GM18907 (cell line): ENCODE measurements around the gene HIC2.
"Not testable (repeated sequence)": the region's sequence is repeated elsewhere in the genome, so short reads cannot be mapped to it uniquely, and the experiment has no call there.

Experiments
- ATAC-seq: cut with Tn5 transposase; IDR thresholded peaks from one replicate; pipeline ENCODE4 v1.9.1; 2021; ENCODE audit warnings: mild to moderate bottlenecking, moderate library complexity; ENCODE audit not compliant: unreplicated experiment

The HIC2 gene

DNA sequence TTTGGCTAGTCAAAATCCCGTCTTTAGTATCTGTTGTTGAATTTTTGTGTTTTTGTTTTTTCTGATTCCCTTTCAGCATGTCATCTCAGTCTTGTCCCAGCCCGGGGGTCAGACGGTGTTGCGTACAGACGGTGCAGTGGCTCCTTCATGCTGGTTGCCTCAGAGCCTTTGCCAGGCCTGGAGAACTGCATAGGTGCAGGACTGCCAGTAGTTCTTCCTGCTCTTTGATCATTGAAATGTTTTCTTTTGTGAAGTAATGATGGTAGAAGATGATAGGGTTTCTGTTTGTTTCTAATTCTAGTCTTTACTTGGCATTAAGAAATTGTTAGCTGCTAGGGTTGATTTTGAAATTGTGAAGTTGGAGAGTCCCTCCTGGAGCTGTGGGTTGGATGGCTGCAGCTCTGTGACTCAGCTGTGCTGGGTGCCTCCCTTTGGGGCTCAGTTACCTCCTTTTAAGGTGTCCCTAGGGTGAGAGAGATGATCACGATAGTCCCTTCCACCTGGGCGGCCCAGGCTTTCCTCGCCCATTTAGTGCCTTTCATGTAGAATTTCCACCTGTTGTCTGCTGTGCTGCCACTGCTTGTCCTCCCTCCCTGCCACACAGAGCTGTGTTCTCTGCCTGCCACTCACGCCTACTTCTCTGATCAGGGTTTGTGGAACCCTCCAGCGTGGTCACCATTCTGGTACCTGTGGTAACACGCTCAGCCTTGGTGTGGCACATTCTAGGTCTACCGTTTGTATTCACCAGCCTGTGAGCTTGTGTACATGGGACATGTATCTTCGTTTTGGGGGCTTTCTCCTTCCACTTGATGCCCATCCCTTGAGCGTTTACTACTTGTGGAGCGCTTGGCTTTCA is 17.4 kb downstream of the HIC2 start:
- not testable (repeated sequence) for ATAC-seq

DNA sequence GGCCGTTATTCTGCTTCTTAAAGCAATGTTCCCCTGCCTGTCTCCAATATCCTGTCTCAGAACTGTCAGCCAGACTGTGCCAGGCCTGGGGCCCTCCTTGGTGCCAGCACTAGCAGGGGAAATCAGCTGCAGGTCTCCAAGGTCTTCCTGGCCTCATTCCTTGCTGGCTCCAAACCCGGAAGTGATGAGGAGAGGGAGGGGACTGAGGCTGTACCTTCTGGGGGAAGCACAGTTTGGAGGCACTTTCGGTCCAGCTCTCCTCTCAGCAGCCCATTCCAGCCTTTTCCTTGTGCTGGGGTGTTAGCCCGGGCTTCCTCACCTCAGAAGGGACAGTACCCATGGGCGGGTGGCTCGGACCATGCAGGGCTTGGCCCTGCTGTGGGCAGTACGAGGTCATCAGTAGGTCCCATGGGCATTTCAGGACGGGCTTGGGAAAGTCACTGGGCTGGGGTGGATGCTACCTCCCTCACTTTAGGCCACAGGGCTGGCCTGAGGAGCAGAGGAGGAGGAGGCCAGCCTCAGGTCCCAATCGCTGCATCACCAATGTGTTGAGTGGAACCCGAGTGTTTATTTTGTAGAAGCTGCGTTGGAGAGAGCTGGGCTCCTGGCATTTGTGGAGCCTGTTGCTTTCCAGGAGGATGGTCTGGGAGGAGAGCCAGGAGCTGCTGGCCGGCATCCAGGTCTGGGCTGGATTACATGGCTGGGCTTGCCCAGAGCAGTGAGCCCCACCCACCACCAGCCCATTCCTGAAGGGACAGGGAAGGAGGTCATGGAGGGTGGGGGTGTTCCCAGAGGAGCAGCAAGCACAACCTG is 19.0 kb downstream of the HIC2 start:
- not testable (repeated sequence) for ATAC-seq

DNA sequence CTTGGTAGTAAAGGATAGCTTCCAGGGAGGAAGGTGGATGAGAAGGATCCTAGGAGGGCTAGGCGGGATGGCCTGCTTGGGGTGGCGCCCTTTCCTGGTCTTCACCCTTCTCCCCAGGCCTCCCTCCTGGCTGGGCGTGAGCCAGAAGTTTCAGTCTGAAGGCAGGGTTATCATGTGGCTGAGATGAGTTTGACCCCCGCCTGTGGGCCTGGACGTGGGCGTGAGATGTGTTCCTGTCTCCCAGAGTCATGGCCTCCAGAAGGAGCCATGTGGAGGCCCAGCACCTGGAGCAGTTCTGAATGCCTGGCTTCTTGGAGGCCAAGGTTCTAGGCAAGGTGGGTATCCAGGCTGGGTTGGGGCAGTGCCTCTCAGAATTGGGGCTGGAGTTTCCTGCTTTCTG is 20.8 kb downstream of the HIC2 start:
- not testable (repeated sequence) for ATAC-seq

DNA sequence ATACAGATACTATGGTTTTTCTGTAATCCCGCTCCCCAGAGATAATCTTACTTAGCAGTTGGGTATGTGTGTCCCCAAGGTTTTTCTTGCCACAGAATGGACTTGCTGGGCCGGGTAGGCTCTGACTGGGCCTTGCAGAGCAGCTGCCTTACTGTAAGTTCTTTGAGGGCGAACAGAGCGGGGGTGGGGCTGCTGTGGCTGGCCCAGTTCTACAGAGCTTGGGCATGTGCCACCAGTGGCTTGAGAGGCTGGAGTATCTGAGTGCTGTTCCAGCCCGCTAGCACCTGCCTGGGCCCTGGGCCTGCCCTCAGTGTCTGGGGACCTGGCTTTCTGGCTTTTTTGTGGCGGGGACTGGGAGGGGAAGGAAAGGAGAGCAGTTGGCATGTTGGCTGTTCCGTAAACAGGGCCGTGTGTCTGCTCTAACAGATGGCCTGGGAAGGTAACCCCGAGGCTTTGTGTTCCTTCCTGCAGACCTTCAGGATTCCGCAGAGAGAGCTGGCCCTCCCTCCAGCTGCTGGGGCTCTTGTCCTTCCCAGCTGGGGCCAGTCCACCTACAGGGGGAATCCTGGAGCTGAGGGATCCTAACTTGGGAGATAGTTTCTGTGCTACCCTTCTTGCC is 23.0 kb downstream of the HIC2 start:
- ATAC-seq: not testable (repeated sequence)

DNA sequence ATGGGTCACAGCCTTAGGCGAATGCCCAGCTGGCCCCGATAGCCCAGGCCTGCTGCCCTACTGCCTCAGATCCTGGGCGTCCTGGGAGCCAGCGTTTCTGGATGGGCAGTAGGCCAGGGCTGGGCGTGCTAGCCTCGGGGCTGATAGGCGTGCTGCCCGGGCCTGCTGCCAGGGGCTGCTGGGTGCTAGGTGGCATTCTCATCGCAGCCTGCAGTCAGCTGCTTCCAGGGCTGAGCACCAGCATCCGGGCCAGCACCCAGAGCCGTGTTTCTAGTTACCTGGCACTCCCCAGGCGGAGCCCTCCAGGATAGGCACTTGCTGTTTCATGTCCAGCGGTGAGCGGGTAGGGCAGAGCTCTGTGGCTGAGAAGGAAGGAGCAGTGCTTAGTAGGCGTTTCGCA is 23.5 kb downstream of the HIC2 start:
- ATAC-seq: not testable (repeated sequence)

DNA sequence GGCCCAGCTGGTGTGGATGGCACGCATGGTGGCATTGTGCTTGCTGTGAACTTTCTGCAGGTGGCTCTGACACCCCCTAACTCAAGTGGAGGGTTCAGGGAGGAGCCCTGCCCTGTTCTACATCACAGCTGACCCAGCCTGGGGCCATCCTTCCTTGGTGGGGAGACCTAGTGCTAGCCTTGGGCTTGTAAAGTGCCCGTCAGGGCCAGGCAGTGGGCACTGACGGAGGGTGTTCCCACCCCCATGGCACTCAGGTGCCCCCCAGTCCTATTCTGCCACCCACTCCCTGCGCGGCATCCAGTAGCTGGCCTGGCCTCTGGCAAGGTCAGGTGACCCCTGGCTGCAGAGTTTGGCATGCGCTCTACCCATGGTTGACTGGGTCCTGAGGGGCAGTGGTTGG is 24.0 kb downstream of the HIC2 start:
- not testable (repeated sequence) for ATAC-seq

DNA sequence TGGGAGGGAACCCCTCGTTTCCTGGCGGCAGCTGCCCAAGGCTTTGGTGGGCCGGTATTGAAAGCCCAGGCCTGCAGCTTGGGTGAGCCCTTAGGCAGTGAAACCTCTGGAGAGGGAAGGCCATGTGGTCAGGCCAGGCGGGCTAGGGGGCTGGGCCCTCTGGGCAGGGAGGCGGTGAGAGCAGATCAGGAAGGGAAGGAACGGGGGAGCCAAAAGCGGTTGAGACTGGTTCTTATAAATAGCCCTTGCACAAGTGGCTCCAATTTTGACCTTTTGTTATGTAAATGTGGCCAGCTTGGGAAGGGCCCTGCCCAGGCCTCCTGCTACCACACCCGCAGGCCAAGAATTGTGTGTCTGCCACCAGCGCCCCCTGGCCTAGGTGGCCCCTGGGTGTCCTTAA is 25.0 kb downstream of the HIC2 start:
- ATAC-seq: not testable (repeated sequence)

DNA sequence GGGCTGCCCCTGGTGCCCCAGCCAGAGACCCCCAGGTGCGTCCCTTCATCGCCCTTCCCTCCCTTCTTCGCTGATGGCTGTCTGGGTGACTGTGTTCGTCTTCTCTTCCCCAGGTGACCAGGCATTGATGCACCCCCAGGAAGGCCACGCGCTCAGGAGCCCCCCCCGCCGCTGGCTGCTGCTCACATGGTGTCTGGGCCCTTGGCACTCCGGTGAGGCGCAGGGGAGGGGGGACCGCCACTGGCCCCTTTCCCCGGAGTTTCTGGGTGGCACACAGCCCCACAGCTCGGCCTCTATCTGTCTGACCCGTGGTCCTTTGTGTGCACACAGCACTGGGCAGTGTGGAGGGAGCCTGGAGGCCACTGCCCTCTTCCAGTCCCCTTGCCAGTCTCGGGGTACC is 25.5 kb downstream of the HIC2 start:
- ATAC-seq: not testable (repeated sequence)

DNA sequence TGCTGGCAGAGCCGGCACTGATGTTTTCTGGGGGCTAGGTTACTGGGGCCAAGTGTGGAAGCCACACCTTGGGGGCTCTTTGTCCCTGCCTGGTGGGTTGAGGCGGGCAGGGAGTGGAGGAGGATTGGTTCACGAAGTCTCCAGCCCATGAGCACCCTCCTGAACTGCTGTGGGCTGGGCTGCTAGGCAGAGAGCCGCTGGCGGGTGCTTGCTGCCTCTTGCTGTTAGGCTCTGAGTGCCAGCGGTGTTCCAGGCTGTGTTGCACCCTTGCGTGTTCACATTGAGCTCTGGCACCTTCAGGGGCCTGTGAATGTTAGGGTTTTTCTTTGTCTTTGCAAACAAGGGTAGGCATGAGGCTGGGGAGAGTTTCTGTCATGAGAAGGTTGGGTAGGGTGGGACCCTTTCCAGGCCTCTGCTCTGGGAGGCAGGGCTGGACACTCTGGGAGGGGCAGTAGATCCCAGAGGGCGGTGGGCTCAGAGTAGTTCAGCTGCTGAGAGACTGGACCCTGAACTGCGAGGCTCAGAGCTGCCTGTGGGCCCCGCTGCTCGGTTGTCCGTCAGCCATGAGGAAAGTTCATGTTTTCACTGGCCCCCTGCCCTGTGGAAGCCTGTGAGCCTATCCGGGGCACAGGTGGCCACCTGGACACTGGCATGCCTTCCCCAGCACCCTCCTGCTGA is 26.0 kb downstream of the HIC2 start:
- no peak for ATAC-seq

DNA sequence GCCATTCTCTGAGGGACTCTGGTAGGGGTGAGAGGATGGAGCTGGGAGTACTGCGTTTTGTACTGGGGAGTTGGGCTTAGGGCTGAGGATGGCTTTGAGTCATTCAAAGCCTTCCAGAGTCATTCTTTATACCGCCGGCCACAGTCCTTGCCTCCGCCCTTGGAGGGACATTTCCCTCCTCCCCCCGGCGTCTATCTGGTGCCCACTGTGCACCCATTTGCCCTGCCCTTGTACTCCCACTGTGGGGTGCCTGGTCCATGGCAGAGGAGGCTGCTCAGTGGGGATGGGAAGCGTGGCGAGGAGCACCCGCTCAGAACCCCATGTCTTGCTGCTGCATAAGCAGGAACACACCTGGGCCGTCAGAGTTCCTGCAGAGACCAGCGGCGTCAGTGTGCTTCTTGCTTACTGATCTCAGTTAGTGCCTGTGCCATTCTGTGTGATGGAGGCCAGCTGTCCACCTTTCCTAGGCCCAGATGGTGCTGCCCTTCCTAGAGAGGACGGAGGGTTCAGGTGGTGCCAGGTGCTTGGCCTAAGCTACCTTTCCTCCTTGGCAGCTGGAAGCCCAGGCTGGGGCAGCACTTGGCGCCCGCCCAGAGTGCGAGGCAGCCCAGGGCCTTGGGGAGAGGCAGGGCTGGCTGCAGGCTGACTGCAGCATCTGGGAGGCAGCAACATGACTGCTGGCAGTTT is 26.7 kb downstream of the HIC2 start:
- ATAC-seq: no peak

DNA sequence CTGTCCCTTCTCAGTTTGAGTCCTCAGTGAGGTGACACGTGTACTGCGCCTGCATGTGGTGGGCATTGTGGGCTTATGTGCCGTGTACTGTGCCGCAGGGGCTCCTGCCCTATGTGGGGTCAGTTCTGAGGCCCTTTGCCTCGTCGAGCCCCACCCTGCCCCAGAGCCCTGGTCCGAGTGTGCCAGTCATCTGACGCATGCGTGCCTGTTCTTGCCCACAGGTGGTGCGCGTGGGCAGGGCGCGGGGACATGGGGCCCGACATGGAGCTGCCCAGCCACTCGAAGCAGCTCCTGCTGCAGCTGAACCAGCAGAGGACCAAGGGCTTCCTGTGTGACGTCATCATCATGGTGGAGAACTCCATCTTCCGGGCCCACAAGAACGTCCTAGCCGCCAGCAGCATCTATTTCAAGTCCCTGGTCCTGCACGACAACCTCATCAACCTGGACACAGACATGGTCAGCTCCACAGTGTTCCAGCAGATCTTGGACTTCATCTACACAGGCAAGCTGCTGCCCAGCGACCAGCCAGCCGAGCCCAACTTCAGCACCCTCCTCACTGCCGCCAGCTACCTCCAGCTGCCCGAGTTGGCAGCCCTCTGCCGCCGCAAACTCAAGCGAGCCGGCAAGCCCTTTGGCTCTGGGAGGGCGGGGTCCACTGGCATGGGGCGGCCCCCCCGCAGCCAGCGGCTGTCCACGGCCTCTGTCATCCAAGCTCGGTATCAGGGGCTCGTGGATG is 27.7 kb downstream of the HIC2 start:
- no peak for ATAC-seq

DNA sequence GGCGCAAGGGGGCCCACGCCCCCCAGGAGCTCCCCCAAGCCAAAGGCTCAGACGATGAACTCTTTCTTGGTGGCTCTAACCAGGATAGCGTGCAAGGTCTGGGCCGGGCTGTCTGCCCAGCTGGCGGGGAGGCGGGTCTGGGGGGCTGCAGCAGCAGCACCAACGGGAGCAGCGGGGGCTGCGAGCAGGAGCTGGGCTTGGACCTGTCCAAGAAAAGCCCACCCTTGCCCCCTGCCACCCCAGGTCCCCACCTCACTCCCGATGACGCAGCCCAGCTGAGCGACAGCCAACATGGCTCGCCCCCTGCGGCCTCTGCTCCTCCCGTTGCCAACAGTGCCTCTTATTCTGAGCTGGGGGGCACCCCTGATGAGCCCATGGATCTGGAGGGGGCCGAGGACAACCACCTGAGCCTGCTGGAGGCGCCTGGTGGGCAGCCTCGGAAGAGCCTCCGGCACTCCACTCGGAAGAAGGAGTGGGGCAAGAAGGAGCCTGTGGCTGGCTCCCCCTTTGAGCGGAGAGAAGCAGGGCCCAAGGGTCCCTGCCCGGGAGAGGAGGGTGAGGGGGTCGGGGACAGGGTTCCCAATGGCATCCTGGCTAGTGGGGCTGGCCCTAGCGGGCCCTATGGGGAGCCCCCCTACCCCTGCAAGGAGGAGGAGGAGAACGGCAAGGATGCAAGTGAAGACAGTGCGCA is 28.4 kb downstream of the HIC2 start:
- no peak for ATAC-seq

DNA sequence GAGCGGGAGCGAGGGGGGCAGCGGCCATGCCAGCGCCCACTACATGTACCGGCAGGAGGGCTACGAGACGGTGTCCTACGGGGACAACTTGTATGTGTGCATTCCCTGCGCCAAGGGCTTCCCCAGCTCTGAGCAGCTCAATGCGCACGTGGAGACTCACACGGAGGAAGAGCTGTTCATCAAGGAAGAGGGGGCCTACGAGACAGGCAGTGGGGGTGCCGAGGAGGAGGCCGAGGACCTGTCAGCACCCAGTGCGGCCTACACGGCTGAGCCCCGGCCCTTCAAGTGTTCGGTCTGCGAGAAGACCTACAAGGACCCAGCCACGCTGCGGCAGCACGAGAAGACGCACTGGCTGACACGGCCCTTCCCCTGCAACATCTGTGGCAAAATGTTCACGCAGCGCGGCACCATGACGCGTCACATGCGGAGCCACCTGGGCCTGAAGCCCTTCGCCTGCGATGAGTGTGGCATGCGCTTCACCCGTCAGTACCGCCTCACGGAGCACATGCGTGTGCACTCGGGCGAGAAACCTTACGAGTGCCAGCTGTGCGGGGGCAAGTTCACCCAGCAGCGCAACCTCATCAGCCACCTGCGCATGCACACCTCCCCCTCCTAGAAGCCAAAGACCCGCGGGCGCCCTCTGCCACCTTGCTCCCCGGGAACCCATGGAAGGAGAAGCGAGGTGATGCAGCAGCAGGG is 29.1 kb downstream of the HIC2 start:
- no peak for ATAC-seq

DNA sequence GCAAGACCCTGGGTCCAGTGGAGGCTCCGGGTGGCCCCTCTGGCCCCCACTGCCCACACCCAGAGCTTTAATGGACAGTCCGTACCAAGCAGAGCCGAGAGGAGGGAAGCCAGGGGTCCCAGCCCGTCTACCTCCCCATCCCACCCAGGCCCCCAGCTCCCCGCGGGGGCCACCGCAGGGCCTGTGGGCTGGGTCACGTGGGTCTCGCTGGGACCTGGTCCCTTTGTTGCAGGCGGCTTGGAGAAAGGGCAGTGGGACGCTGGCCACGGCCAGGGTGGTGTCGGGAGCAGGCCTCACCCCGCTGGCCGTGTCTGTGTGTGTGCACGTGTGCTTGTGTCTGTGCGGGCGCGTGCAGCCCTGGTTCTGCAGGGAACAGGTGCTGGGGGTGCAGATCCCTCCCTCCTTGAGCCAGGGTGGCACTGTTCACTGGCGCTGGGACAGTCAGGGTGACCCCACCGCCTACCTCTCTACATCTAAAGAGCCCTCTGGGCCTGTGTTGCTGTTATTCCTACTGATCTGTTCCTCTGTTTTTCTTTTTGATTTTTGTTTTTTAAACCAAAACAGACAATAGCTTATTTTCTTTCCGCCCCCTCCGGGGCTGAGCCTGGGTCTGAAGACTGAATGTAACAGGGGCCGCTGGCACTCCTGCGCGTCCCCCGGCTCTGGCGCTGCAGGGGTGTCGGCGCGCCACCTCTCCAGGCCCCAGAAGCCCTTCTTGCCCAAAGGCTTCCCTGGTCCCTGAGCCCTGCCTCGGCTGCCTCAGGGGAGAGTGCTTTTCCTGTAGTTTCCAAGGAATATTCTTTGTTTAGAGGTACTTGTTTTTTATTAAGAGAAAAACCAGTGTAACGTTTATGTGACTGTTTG is 29.9 kb downstream of the HIC2 start:
- ATAC-seq: no peak

DNA sequence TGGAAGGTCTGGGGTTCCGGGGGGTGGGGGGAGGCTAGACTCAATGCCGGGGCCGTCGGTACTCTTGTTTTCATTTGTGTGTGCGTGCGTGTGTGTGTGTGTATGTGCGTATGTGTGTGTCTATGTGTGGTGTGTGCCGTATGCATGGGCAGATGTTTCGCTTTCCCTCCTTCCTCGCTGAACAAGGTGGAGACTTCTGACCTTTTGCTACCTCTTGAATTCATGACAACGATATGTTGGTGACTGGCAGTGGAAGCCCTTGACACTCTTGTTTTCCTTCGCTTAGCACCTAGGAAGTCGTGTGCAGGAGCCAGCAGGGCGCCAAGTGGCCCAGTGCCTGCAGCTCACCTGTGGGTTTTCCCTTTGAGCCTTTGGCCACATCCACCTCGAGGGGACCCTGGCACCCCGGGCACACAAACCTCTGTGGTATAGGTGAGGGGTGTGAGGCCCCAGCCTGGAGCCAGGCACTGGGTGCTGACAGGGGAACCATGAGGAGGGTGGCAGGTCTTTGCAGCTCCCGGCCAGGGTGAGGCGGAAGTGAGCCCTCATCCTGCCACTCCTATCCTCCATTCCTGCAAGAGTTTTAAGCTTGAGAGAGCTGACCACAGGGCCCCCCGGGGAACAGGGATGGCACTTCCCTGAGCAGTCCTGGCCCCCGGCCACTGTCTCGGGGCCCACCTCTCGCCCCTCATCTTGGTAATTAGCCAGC is 30.7 kb downstream of the HIC2 start:
- ATAC-seq: no peak

DNA sequence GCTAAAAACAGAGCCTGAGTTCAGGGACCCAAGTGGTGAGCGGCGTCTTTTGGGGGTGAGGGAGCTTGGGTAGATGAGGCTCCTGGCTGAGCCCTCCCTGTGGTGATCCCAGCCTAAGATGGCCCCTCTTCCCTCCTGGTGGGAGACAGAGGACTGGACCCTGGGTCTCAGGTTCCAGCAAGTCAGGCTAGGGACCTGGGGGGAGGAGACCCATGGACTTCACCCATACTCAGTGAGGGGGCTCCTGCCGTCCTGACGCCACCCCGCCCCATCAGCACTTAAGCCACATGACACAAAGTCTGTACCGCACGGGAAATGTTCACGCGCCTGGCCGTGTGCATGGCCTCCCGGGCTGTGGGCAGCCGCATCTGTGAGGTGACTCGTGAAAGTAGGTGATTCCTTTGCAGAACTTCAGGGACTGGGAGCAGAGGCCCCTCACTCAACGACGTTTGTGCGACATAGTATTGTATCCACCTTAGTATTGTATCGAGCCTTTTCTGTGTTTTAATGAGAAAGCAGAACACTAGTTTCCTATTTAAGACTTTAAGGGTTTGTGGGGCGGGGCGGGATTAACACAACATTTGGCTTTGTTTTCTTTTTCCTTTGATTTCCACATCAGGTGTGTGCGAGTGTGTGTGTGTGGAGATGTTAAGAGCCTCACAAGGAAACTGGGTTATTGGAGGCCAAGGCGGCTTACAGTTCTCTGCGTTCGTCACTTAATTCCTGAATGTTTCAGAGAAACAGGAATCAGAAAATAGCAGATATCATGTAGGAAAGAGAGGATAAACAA is 31.7 kb downstream of the HIC2 start:
- ATAC-seq: no peak
